Jurkat, Clone E6-1 (cell line): ENCODE results near the gene PITPNM3.

Source experiments
- DNase-seq: peaks from one replicate; pipeline ENCODE4 v3.0.0-alpha.2; 2011; ENCODE audit warnings: low read depth, low spot score
- H3K4me3 ChIP-seq: 2 replicates; pipeline ENCODE4 v1.5.1; 2011; ENCODE audit warnings: mild to moderate bottlenecking, low read length, control low read depth, moderate library complexity

The PITPNM3 gene

DNA sequence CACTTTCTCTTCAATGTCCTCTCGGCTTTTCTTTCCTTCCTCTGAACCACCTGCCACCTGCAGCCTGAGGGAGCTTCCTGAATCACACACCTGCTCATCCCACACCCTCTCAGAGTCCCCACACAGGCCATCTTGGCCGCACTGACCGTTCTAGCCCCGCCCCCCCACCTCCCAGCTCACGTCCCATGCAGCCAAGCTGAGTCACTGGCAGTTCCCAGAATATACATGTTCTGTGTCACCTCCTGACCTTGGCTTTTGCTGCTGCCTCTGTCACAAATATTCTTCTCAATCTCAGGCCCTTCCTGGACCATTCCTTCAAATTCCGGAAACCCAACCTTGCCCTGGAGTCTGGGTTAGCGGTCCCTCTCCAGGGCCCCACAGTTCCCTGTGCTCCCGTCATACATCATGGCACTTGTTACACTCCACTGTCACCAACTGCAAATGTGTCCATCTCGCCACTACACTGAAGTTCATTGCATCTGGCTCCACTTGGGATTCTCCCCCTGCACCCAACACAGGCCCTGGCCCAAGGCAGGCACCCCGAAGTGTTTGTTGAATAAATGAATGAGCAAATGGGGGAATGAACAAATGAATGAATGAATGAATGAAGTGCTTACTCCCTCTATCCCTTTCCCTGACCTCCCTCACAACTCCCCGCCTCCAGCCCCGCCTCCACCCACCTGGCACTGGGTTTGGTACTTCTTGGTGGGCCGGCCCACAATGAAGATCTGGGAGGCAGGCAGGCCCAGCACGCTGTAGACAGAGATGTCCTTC lies 99.3 kb downstream of the PITPNM3 start:
- no peak for DNase-seq
- H3K4me3 ChIP-seq: no peak overlapping the region

DNA sequence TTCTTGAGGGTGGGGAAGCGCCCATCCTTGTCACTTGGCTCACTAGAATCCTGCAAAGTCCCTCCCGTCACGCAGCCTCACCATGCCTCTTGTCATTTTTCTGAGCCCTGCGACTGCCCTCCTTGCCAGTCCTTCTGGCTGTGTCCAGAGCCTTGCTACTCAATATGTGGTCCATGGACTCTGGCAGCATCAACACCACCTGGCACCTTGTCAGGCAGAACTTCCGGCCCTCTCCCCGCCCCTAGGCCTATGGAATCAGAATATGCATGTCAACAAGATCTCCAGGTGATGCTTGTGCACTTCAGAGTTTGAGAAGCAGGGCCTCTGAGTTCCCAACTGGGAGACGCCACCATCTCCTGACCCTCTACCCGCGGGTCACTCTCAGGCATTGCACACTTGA lies 100.0 kb downstream of the PITPNM3 start:
- DNase-seq: no peak
- H3K4me3 ChIP-seq: no peak overlapping the region

DNA sequence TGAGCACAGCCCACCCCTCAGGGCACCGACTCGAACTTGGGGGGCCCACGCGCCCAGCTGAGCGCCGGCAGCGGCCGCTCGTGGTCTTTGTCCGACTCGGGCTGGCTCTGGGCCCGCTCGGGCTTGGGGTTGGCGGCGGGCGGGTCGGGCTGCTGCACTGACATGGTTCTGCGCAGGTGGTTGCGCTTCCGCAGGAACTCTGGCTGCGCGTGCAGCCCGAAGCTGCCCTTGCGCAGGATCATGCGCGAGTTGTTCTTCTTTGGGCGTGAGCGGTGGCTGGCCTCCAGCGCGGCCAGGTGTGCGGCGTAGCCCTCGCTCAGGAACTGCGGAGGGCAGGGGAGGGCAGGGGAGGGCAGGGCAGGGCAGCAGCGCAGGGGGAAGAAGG lies 101.0 kb downstream of the PITPNM3 start:
- peak; percentile 32 for DNase-seq
- H3K4me3 ChIP-seq: no peak overlapping the region

DNA sequence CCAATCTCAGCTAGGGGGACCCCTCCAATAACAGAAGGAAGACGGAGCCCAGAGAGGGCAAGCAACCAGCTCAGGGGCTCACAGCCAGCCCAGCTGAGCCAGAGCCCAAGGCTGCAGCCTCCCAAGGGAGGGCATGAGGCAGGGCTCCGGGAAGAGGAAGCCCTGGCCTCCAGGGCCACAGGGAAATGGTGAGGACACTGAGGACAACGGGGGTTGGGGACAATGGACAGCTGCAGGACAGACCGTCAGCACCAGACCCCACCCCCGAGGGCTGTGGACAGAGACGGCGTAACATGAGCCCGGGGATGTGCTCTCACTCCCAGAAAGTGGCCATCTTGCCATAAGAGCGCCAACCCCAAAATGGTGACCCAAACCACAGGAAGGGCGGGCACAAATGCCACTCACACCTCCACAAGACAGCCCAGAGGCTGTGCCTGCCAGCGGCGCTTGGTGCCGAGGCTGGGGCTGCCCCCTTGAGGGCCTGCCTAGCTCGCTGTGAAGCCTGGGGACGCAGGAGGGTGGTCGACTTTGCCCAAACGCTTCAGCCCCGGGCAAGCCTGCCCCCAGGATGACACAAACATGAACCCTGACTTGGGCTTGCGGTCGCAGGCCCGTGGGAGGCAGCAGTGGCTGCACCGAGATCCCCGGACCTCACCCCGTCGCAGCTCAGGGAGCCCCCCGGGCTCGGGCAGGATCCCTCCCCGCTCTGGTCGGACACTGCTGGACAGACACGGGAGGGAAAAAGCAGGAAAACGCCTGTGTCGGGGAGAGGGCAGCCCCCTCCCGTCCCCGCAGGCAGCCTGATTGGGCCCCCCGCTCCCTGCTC lies 101.6 kb downstream of the PITPNM3 start:
- DNase-seq: no peak
- no peak overlapping the region for H3K4me3 ChIP-seq

DNA sequence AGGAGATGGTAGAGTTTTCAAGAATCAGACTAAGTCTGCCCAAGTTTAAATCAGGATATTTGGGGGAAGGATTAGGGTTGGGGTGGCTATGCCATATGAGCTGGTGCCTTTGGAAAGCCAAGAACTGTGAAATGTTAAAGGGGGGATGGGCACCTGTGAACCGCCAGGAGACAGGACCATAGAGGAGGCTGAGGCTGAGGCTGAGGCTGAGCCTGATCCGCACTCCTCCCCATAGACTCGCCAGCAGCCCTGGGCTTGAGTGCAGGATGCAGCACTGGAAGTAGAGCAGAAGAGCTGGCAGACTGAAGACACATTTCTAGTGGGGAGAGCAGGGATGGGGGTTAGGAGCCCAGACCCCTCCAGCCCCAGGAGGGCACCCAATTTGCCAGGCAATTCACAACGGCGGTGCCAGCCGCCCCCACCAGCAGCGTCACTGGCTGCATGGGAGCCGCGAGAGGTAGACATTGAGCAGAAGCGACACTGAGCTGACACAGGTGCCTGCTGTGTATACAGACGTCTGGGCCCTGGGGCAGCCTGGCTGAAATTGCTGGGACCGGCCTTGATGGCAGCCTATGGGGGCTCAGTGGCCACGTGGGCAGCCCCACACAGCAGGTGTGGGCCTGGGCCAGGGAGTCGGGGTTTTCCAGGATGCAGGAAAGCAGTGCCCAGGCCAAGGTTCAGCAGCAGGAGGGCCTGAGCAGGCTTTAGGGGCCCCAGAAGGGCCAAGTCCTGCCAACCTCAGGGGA lies 102.9 kb downstream of the PITPNM3 start:
- H3K4me3 ChIP-seq: no peak overlapping the region
- no peak for DNase-seq

DNA sequence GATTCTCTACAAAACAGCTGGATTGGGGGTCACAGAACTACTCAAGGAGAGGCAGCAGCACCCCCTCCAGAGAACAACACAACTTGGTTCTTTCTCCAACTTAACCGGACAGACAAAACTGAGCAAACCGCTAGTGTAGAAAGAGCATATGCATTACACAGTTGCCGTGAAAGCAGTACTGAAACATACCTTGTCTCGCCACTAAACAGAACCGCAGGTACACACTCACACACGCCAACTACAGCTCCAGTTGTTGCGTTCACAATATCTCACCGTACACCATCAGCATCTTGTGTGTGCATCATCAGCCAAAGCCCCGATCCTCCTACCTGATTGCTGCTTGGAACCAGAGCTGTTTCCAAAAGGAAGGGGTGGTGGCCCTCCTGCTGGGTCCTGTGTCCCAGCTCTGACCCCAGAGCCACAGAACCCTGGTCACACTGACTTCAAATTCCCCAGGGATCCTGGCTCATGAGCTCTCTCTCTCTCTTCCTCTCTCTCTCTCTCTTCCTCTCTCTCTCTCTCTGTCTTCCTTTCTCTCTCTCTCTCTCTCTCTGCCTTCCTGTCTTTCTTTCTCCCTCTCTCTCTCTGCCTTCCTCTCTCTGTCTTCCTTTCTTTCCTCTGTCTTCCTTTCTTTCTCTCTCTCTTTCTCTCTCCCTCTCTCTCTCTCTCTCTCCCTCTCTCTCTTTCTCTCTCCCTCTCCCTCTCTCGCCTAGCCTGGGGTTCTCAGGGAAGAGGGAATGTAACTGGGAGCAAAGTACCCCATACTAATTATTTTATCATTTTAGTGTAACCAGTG lies 103.7 kb downstream of the PITPNM3 start:
- no peak overlapping the region for H3K4me3 ChIP-seq
- DNase-seq: no peak

DNA sequence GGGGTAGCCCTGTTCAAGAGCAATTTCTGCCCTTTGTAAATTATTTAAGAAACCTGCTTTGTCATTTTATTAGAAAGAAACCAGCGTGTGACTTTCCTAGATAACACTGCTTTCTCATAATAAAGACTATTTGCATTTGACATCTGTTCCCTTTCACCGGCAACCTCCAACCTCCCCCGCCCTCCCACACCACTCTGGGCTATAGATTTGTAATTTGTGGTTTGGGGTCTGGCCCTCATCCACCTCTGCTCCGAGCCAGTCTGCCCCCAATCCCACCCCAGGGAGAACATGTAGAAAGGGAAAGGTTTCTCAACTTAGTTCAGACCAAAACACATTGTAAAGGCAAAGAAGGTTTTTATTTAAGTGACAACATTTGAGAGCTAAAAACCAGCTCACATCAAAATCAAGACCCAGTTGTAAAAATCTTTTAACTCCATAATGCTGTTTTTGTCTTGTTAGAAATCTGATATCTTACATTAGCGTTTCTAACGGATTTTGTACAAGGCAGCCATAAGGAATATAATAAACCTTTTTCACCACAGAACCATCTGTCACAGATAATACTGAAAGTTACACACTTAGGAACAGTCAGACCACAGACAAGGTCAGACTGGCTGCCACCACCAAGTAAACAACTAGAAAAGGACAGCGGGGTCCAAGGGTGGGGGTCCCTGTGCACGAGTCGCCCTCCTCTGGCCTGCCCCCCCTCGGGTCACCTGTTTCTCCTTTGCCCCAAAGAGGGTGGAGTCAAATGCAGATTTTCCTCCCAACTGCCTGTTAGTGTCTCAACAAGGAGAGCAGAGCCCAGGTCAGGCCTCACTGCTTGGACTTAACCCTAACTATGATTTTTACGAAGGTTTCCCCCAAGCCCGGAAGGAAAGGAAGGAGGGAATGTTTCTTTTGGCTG lies 105.2 kb downstream of the PITPNM3 start:
- H3K4me3 ChIP-seq: no peak overlapping the region
- no peak for DNase-seq

DNA sequence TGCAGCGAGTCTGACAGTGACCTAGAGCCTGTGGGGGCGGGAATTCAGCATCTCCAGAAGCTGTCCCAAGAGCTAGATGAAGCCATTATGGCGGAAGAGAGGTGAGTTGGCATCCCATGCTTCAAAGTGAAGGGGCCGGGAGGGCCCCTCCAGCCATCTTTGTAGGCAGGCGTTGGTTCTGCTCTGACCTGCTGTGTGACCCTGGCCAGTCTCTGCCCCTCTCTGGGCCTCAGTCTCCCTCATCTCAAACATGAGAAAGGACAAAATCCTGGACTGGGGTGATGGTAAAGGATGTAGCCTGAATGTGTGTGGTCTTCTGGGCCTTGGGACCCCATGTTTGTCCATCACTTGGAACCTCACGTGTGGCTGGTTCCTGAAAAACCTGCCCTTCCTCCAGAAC lies 107.0 kb downstream of the PITPNM3 start:
- H3K4me3 ChIP-seq: no peak overlapping the region
- DNase-seq: no peak

DNA sequence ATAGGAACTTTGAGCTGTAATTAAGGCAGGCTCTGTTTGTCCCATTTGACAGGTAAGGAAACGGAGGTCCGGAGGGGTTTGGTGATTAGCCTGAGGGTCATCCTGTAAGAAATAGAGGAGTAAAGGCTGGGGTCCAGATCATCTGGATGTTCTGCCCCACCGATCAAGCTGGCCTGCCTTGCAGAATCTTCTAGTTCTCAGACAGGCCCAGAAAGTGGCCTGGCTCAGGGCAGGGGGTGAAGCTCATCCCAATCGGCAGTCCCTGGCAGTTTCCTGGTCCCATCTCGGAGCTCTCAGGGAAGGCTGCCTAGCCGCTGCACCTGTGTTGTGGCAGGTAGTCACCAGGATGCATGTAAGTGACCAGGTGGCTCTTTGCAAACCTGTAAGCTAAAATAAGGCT lies 107.9 kb downstream of the PITPNM3 start:
- no peak for DNase-seq
- H3K4me3 ChIP-seq: no peak overlapping the region

DNA sequence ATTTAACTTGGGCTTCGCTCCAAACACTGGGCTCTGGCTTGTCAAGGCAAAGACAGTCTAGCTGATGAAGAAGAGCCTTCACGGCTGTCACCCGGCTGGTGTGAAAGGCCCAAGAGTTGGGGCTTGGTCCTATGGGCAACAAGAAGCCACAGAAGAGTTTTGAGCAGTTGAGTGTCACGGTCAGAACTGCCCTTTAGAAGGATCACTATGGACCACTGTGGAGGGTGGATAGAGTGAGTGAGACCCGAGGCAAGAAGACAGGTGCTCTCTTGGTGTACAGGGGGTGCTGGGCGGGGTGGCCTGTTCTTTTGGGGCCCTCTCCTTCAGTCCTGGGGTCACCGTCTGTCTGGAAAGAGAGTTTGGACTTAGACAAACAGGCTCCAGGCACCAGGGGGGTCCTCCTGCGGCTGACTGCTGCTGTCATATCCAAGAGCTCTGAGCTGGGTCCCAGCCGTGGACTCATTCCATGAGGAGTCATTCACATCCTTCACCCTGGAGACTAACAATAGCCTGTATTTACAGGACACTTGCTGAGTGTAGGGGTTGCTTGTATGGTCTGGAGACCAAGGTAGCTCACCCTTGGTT lies 109.7 kb downstream of the PITPNM3 start:
- DNase-seq: no peak
- H3K4me3 ChIP-seq: no peak overlapping the region

DNA sequence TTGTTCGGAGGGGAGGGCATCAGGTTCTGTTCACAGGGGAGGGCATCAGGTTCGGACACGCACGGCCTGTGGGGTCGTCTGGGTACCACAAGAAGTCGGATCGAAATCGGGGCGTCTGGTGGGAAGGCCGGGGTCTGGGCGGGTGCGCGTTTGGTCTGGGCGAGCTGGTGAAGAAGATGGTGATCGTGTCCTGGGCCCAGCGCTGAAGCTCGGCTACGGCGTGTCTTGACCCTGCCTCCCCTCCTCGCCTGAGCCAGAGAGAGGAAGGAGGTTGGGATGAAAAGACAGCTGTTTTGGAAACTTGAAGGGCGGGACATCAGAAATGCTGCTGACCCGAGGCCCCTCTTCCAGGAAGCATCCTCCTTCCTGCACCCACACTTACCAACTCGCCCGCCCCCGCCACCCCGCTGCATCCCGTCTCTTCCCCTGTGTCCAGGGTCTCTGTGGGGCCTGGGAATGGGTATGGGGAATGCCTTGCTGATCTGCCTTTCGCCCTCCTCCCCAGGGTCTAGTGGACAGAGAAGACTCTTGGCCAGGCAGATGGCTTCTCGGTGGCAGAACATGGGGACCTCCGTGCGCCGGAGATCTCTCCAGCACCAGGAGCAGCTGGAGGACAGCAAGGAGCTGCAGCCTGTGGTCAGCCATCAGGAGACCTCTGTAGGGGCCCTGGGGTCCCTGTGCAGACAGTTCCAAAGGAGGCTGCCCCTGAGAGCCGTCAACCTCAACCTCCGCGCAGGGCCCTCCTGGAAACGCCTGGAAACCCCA lies 111.6 kb downstream of the PITPNM3 start:
- H3K4me3 ChIP-seq: peak overlapping the region; percentile 66
- no peak for DNase-seq

DNA sequence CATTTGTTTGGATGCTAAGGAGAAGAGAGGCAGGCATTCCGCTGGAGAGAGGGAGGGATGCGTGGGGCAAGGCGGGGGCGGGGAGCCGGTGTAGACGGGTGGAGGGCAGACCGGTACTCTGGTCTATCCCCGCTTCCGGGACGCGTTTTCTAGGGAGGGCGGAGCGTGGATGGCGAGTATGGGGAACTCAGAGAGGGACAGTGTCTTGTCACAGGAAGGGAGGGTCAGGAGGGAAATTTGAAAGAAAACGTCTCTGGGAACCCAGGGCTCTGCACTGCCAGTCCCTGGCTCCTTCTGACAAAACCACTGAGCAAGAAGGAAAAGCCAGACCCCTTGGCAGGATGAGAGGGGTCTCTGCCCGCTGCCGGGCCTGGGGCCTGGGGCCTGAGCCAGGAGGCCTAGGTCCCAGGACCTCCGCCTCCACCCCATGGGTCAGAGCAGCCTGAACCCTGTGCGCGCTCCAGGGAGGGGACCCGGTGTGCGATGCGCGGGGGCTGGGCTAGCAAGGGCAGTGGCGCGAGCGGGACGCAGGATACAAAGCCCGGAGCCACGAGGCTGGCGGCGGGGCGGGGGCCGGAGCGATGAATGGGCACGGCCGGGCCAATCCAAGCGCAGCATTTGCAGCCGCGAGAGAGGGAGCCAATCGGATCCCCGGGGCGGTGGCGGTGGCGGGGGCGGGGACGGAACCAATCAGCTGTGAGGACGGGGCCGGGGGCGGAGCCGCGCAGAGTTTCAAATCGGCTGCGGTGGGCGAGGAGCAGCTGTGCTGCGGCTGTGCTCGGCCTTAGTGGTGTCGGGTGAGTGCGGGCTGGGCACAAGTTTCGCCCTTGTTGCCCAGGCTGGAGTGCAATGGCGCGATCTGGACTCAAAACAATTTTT lies 112.4 kb downstream of the PITPNM3 start, which contains the start of gene PIMREG:
TSS of gene PIMREG (plus strand) at position 764 of the 879 bp plus-strand sequence. CDS start 656 bp downstream, outside the sequence.
- H3K4me3 ChIP-seq: peak within 1 kb of the TSS; percentile 66
- peak; percentile 83 for DNase-seq

DNA sequence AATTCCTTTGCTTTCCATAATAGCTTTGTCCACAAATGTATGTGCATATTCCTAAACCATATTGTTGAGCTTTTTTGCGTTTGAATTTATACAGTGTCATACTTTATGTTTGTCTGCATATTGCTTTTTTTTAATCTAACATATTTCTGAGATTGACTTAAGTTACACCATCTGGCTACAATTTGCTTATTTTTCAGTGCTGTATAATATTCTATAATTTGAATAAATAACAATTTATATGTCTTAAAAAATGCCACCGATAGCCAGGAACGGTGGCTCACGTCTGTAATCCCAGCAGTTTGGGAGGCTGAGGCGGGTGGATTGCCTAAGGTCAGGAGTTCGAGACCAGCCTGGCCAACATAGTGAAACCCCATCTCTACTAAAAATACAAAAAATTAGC lies 113.6 kb downstream of the PITPNM3 start:
- H3K4me3 ChIP-seq: no peak overlapping the region
- no peak for DNase-seq

DNA sequence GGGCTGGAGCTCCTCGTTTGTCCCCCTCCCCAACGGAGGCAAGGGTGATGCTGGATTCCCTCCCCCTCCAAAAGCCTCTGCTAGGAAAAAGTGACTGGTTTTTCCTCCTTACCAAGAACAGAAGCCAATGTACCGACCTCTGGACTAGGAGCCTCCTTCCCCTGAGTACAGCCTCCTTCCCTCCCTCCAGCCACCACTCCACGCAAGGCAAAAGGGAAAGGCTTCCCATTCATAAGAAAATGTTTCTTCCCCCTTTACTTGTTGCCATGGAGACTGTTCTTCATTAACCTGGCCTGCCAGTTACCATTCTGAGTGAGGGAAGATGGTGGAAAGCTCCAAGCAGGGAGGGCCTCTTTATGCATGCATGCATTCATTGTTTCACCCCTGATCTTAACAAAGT lies 116.4 kb downstream of the PITPNM3 start:
- DNase-seq: no peak
- H3K4me3 ChIP-seq: no peak overlapping the region

DNA sequence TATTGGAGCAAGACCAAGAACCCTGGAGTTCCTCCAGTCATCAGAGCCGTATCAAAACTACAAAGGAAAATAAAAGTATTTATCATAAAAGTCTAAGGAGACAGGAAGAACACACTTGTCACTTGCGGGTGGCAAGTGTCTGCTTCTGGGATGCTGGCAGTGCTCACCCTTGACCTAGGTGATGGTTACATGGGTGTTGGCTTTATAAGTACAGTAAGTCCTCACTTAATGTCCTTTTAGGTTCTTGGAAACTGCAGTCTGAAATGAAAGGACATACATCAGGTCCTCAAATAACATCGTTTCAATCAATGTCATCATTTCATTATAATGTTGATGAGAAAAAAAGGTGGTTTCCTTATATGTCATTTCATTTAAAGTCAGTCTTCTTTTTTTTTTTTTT lies 118.4 kb downstream of the PITPNM3 start:
- no peak for DNase-seq
- no peak overlapping the region for H3K4me3 ChIP-seq

DNA sequence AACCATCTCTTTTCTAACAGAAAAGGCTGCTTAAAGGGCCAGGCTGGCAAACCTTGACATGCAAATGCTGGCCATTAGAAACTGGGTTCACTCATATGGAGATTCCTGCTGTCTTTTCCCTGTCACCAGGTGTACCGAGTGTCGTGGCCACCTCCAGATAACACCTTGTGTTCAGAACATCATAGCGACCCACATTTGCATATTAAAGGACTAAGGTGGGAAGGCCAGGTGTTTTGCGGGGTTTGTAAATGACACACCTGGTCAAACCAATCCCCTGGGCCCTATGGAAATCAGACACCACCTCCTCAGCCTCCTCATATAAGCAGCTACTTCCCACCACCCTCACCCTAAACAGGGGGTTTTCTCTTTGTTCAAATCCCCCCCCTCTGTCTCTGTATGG lies 118.9 kb downstream of the PITPNM3 start:
- H3K4me3 ChIP-seq: no peak overlapping the region
- no peak for DNase-seq
